Kidney tubule cell (primary cell): ENCODE measurements around the gene NOS2.

Experiments used
- DNase-seq: peaks from one replicate; pipeline ENCODE4 v3.0.0-alpha.2; 2018; ENCODE audit warnings: low spot score

NOS2 gene

GRCh38 chr17:27818401-27819105 is 18.2 kb upstream of the NOS2 start:
- DNase-seq: no peak

GRCh38 chr17:27817731-27818130 is 17.4 kb upstream of the NOS2 start:
- peak; percentile 43 for DNase-seq

GRCh38 chr17:27816946-27817345 is 16.6 kb upstream of the NOS2 start:
- no peak for DNase-seq

- DNase-seq: no peak
These were observed 11.6 kb upstream of the NOS2 start for GRCh38 chr17:27811961-27812360.

- peak; percentile 56 for DNase-seq
These were observed 10.7 kb upstream of the NOS2 start for GRCh38 chr17:27810902-27811557.

GRCh38 chr17:27810211-27810901 is 10.0 kb upstream of the NOS2 start:
- DNase-seq: peak; percentile 2

- DNase-seq: no peak
These were observed 9.2 kb upstream of the NOS2 start for GRCh38 chr17:27809555-27809954.

- no peak for DNase-seq
These were observed 8.3 kb upstream of the NOS2 start for GRCh38 chr17:27808628-27809027.

GRCh38 chr17:27807567-27808470 is 7.5 kb upstream of the NOS2 start:
- peak; percentile 6 for DNase-seq

- peak; percentile 92 for DNase-seq
These were observed 5.3 kb upstream of the NOS2 start for GRCh38 chr17:27805520-27806146.

- DNase-seq: no peak
These were observed 3.8 kb upstream of the NOS2 start for GRCh38 chr17:27804113-27804512.

GRCh38 chr17:27802962-27803680 is 2.8 kb upstream of the NOS2 start:
- no peak for DNase-seq

- DNase-seq: no peak
These were observed 1.7 kb upstream of the NOS2 start for GRCh38 chr17:27802033-27802432.

- no peak for DNase-seq
These were observed 2.0 kb downstream of the NOS2 start for GRCh38 chr17:27798376-27798775.

GRCh38 chr17:27797390-27798091 is 2.8 kb downstream of the NOS2 start:
- DNase-seq: peak; percentile 57

GRCh38 chr17:27793906-27794569 is 6.3 kb downstream of the NOS2 start:
- DNase-seq: no peak

- peak; percentile 4 for DNase-seq
These were observed 7.0 kb downstream of the NOS2 start for GRCh38 chr17:27793168-27793905.

- DNase-seq: no peak
These were observed 8.2 kb downstream of the NOS2 start for GRCh38 chr17:27792095-27792494.

GRCh38 chr17:27788919-27789318 is 11.4 kb downstream of the NOS2 start:
- no peak for DNase-seq
